Measurements from ENCODE around the gene FAM170B.

- TF ChIP-seq POLR2AphosphoS5 (IDR thresholded peaks at IDR 0.05; ENCODE audit: borderline replicate concordance, low read depth, low read length) (no peak), EZH2 (IDR thresholded peaks at IDR 0.05) (no peak), FOXP2 (optimal IDR thresholded peaks at IDR 0.05; ENCODE audit: control extremely low read depth, extremely low read length, insufficient read depth) (no peak)
Measured at GRCh38 chr10:49131507-49132361, 2.1 kb downstream of the FAM170B start.
